ENCODE measurements around the gene ACTN1. TPM values are rescaled to one million over a fixed set of nuclear protein-coding genes. Genes with fewer than 3 reads are reported as not detected.

ACTN1 gene
- total RNA-seq, 3 donors from 2014 or later: 93.7 to 607 (median 128) TPM

DNA sequence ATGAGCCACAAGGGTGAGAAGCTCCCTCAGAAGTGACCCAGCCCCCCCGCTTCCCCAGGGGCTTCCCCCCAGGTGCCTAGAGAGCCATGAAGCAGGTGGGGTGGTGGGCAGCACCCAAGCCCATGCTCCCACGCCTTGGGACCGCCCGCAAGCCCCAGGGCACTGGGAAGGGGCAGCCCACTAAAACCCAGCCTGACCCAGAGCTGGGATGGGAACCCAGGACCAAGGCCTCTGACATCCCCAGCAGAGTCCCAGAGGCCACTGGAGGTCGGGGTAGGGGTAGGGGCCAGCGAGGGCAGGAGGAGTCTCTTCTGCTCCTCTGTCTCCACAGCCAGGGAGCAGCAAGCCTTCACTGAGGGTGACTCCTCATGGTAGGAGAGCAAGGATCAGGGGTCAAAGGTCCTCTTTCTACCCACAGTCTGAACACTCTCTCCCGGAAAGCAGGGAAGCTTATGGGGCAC lies 99.8 kb downstream of the ACTN1 start:
- DNase-seq (no peak), ATAC-seq (no peak)
- H3K36me3 ChIP-seq (ENCODE audit: low read depth): peaks cover 3% of the 10 kb centered on the region

DNA sequence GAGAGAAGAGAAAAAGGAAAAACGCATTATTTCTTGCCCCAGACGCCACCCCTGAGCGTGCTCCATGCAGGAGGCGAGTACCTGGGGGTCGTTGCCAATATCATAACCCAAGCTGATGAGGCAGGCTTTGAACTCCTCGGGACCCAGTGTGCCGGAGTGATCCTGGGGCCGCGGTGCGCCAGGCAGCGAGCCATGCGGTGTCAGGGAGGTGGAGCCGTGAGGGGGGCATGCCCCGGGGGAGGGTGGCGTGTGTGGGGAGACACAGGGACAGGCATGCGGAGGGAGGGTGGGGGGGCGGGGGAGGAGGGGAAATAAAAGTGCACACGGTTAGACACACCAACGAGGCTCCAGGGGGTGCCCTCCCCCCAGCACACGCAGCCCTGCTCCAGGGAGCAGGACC lies 100.2 kb downstream of the ACTN1 start:
- no peaks in the 10 kb centered on the region for H3K9me3 ChIP-seq
- intact Hi-C loops (cut with DNase I, micrococcal nuclease): no loop called here
- TF ChIP-seq, protein P1, sequence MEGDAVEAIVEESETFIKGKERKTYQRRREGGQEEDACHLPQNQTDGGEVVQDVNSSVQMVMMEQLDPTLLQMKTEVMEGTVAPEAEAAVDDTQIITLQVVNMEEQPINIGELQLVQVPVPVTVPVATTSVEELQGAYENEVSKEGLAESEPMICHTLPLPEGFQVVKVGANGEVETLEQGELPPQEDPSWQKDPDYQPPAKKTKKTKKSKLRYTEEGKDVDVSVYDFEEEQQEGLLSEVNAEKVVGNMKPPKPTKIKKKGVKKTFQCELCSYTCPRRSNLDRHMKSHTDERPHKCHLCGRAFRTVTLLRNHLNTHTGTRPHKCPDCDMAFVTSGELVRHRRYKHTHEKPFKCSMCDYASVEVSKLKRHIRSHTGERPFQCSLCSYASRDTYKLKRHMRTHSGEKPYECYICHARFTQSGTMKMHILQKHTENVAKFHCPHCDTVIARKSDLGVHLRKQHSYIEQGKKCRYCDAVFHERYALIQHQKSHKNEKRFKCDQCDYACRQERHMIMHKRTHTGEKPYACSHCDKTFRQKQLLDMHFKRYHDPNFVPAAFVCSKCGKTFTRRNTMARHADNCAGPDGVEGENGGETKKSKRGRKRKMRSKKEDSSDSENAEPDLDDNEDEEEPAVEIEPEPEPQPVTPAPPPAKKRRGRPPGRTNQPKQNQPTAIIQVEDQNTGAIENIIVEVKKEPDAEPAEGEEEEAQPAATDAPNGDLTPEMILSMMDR (IDR thresholded peaks at IDR 0.05): no peak
- peaks cover 3% of the 10 kb centered on the region for H3K36me3 ChIP-seq (ENCODE audit: low read depth)
- no peaks in the 10 kb centered on the region for H3K4me1 ChIP-seq (ENCODE audit: low read depth)
- ATAC-seq: no peak
- no peak for DNase-seq
- no peak overlapping the region for H3K4me3 ChIP-seq

More for the DNA sequence above, 99.8 kb downstream of the ACTN1 start:
- TF ChIP-seq, protein P1 (IDR thresholded peaks at IDR 0.05): no peak
- H3K9me3 ChIP-seq: no peaks in the 10 kb centered on the region
- intact Hi-C loops (cut with DNase I, micrococcal nuclease): no loop called here
- no peaks in the 10 kb centered on the region for H3K4me1 ChIP-seq (ENCODE audit: low read depth)
- no peak overlapping the region for H3K4me3 ChIP-seq

DNA sequence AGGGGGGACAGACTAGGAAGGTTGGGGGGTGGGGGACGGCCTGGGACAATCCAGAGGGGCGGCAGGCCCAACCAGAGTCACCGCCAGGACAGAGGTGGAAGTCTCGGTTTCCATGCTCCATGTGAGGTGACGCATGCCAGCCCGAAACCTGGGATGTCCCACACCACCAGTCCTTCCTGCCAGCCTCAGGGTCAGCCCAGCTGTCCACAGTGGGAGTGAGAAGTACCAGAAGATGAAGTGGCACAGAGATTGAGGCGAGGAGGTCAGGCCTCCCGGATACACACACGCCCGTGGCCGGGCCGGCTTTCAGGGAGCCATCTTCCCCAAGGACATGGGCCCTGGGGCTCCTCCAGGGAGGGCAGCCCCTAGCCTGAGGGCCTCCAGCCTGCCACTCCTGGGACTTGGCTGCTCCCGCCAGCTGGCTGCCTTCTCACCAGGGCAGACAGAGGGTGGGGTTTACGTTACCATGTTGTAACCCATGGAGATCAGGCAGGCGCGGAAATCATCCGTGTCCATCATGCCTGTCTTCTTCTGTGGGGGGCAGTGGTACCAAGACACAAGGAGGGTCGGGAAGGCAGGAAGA lies 101.0 kb downstream of the ACTN1 start:
- H3K4me3 ChIP-seq: no peak overlapping the region
- TF ChIP-seq, protein P1 (IDR thresholded peaks at IDR 0.05): no peak
- H3K9me3 ChIP-seq: no peaks in the 10 kb centered on the region
- no peak for DNase-seq
- H3K36me3 ChIP-seq (ENCODE audit: low read depth): peaks cover 3% of the 10 kb centered on the region
- ATAC-seq: no peak
- no peaks in the 10 kb centered on the region for H3K4me1 ChIP-seq (ENCODE audit: low read depth)
- intact Hi-C loops (cut with DNase I, micrococcal nuclease): no loop called here

DNA sequence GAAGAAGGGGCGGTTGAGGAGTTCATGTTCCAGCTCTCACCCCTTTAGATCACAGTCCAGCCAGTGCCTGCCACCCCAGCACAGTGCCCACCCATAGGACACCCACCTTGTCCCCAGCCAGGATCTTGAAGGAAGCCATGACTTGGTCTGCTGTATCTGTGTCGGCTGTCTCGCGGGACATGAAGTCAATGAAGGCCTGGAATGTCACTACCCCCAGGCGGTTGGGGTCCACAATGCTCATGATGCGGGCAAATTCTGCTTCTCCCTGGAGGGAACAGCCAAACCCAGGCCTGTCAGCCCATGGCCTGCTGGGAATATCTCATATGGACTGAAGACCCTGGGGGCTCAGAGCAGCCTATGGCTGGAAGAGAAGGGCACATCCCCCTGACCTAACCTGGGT lies 102.1 kb downstream of the ACTN1 start:
- intact Hi-C loops (cut with DNase I, micrococcal nuclease): no loop called here
- DNase-seq (no peak), ATAC-seq (no peak)
- Histone ChIP-seq H3K36me3 (ENCODE audit: low read depth) (peaks cover 3% of the 10 kb centered on the region), H3K4me3 (no peak overlapping the region), H3K4me1 (ENCODE audit: low read depth) (no peaks in the 10 kb centered on the region), H3K9me3 (no peaks in the 10 kb centered on the region)
- TF ChIP-seq, protein P1 (IDR thresholded peaks at IDR 0.05): no peak

DNA sequence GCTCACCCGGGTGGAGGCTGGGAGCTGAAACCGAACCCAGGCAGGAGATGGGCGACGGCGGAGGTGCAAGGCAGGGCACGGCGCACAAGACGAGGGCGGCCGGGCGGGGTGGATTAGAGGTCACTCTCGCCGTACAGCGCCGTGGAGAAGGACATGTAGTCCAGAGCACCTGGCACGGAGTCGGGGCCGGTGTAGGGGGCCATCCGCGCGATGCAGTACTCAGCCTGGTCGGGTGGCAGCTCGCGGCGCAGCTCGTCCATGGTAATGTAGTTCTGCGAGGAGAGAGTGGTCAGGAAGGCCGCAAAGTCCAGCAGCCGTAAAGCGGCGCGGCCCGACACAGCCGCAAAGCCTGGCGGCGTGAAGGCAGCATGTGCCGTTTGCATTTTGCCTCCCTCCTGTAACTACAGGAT lies 104.4 kb downstream of the ACTN1 start:
- DNase-seq (no peak), ATAC-seq (peak; percentile 39)
- H3K4me3 ChIP-seq: no peak overlapping the region
- TF ChIP-seq, protein P1 (IDR thresholded peaks at IDR 0.05): no peak
- no peaks in the 10 kb centered on the region for H3K4me1 ChIP-seq (ENCODE audit: low read depth)
- H3K36me3 ChIP-seq (ENCODE audit: low read depth): peaks cover 3% of the 10 kb centered on the region
- H3K9me3 ChIP-seq: no peaks in the 10 kb centered on the region
- intact Hi-C loops (cut with DNase I, micrococcal nuclease): no loop called here

DNA sequence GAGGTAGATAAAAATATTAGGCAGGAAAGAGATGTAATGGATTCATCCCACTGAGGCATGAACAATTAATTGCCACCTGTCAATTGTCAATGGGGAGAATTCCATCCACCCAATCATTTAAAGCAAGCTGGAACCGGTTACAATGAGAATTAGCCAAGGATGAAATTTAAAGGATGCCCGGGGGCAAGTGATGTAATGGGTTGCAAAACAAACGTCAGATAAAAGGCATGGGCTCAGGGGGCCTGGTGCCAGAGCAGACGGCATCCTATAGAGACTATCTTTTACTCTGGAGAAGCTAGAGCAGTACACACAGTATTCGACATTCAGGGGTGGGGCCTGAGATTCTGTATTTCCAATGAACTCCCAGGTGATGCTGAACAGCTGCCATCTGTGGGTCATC lies 105.7 kb downstream of the ACTN1 start:
- peaks cover 3% of the 10 kb centered on the region for H3K36me3 ChIP-seq (ENCODE audit: low read depth)
- H3K9me3 ChIP-seq: no peaks in the 10 kb centered on the region
- no peaks in the 10 kb centered on the region for H3K4me1 ChIP-seq (ENCODE audit: low read depth)
- DNase-seq (no peak), ATAC-seq (no peak)
- TF ChIP-seq, protein P1 (IDR thresholded peaks at IDR 0.05): no peak
- intact Hi-C loops (cut with DNase I, micrococcal nuclease): no loop called here
- no peak overlapping the region for H3K4me3 ChIP-seq

Data from mucosa of descending colon (tissue), 3 donors.